Dendritic cell treated with granulocyte-macrophage colony-stimulating factor and Interleukin-4, amounts not matched to agents 40 ng/mL and 50 ng/mL, for 4 days (primary cell): Measurements from ENCODE around the gene CARTPT.

Experiments
- H3K27ac Mint-ChIP-seq: one replicate; pipeline ENCODE4 v1.8.0; 2022; ENCODE audit warnings: mild to moderate bottlenecking, mixed read lengths
- H3K27me3 Mint-ChIP-seq: one replicate; pipeline ENCODE4 v1.8.0; 2022; ENCODE audit warnings: mild to moderate bottlenecking, mixed read lengths
- H3K36me3 Mint-ChIP-seq: one replicate; pipeline ENCODE4 v1.8.0; 2022; ENCODE audit warnings: low read depth, mixed read lengths
- H3K4me1 Mint-ChIP-seq: one replicate; pipeline ENCODE4 v1.8.0; 2022; ENCODE audit warnings: low read depth, mixed read lengths
- H3K4me3 Mint-ChIP-seq: one replicate; pipeline ENCODE4 v1.8.0; 2022; ENCODE audit warnings: mild to moderate bottlenecking, moderate library complexity, mixed read lengths
- H3K9me3 Mint-ChIP-seq: one replicate; pipeline ENCODE4 v1.8.0; 2022; ENCODE audit warnings: mixed read lengths
- intact Hi-C: fragments of 100-400 bp; cut with micrococcal nuclease; formaldehyde crosslinking; loops from one replicate; pipeline ENCODE4 v1.15.0; 2022

CARTPT gene

DNA sequence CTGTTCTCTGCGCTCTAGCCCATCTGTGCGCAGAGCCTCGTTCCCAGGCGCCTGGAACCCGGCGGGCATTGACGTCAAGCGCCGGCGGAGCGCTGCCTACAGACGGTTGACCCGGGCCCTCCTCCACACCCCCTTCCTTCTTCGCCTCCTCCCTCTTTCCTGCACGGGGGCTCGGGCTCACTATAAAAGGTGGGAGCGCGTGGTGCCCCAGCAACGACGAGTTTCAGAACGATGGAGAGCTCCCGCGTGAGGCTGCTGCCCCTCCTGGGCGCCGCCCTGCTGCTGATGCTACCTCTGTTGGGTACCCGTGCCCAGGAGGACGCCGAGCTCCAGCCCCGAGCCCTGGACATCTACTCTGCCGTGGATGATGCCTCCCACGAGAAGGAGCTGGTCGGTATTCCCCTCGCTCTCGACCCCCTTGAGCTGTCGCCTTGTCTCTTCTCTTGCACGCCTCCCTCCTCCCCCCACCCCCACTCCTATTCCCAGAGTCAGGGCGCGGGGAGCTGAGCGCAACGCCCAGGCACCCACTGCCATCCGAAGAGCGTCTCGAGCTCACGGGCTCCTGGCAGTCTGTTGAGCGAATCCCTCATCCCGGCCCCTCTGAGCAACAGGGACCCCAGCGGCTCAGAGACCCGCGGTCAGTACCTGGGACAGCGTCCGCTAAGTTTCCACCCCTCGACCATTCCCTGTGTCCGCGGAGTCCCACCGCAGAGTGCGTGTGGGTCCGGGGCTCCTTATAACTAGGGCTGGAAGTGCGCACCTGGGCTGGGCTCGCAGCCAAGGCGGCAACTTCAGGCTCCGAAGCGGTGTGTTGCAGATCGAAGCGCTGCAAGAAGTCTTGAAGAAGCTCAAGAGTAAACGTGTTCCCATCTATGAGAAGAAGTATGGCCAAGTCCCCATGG, at the start of gene CARTPT:
Gene CARTPT, plus strand, starts transcription at position 213 of the 902 bp plus-strand sequence. Its CDS starts 19 bp downstream, at position 232.
- Mint-ChIP-seq H3K27me3 (peaks cover 51% of the 10 kb centered on the region), H3K4me1 (no peaks in the 10 kb centered on the region), H3K4me3 (no peak within 1 kb of the TSS), H3K9me3 (no peaks in the 10 kb centered on the region), H3K36me3 (no peaks in the 10 kb centered on the region), H3K27ac (no peak within 1 kb of the TSS)
- intact Hi-C loops = no loop called here

DNA sequence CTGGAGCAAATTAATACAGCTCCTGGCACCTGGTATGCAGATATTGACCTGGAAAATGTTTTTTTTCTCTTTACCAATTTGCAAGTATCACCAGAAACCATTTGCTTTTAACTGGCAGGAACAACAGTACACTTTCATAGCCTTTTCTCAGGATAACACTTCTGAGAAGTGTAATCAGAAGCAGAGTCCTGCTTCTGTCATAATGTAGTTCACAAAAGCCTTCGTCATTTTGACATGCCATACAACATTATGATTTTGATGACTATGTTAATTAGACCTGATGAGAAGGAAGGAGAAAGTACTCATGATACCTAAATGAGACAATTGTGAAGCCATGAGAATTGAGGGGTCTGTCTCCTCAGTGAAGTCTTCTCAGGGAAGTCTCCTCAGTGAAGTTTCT, 41.1 kb upstream of the CARTPT start:
- peaks cover 9% of the 10 kb centered on the region for H3K9me3 Mint-ChIP-seq
- H3K27me3 Mint-ChIP-seq = peaks cover 2% of the 10 kb centered on the region
- H3K36me3 Mint-ChIP-seq = no peaks in the 10 kb centered on the region
- no peak overlapping the region for H3K27ac Mint-ChIP-seq
- intact Hi-C loops = no loop called here
- H3K4me3 Mint-ChIP-seq = no peak overlapping the region
- no peaks in the 10 kb centered on the region for H3K4me1 Mint-ChIP-seq

GRCh38 chr5:71679714-71680113, 39.4 kb upstream of the CARTPT start:
- Mint-ChIP-seq H3K36me3 (no peaks in the 10 kb centered on the region), H3K27me3 (no peaks in the 10 kb centered on the region), H3K4me1 (no peaks in the 10 kb centered on the region), H3K4me3 (no peak overlapping the region), H3K9me3 (peaks cover 24% of the 10 kb centered on the region), H3K27ac (no peak overlapping the region)
- intact Hi-C loops = no loop called here

DNA sequence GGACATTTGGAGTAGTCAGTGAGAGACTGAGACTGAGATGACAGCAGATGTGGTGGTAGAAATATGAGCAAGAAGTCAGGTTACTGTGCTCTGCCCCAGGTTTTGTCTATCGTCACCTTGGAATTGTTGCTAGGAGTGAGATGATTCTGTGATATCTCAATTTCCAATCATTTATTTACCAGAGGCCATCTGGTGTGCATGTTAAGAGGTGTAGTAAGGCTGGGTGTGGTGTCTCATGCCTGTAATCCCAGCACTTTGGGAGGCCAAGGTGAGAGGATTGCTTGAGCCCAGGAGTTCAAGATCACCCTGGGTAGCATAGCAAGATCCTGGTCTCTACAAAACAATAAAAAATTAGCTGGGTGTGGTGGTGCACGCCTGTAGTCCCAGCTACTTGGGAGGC, 38.6 kb upstream of the CARTPT start:
- intact Hi-C loops = no loop called here
- H3K36me3 Mint-ChIP-seq = no peaks in the 10 kb centered on the region
- no peaks in the 10 kb centered on the region for H3K27me3 Mint-ChIP-seq
- no peak overlapping the region for H3K4me3 Mint-ChIP-seq
- no peaks in the 10 kb centered on the region for H3K4me1 Mint-ChIP-seq
- H3K9me3 Mint-ChIP-seq = peaks cover 25% of the 10 kb centered on the region
- no peak overlapping the region for H3K27ac Mint-ChIP-seq

DNA sequence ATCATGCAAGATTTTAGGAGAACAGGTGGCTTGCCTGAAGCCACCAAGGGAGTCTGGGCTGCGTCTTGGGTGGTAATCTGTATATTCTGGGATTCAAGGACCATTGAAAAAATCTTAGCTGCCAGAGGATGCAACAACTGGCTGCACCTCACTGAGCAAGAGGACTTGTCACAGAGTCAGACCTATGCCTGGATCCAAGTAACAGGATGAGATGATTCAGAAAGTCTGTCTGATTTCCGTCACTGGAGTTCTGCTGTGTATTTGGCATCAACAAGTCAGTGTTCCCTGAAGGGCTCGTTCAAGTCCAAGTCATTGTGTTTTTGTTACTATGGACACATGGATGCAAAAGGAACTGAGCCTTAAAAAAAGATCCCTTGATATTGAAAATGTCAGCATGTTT, 37.8 kb upstream of the CARTPT start:
- intact Hi-C loops = no loop called here

DNA sequence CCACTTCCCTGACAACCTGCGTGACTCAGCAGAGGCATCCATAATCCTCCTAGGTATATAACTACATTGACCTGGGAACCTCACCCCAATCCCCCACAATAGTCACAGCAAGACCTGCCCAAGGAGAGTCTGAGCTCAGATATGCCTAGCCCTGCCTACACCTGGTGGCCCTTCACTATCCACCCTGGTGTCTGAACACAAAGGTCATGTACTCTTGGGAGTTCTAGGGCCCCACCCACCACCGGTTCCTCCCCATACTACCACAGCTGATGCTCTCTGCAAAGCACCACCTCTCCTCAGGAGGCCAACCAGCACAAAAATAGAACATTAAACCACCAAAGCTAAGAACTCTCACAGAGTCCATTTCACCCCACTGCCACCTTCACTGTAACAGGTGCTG, 34.8 kb upstream of the CARTPT start:
- H3K36me3 Mint-ChIP-seq = no peaks in the 10 kb centered on the region
- H3K9me3 Mint-ChIP-seq = peaks cover 30% of the 10 kb centered on the region
- H3K4me1 Mint-ChIP-seq = no peaks in the 10 kb centered on the region
- intact Hi-C loops = no loop called here
- H3K27me3 Mint-ChIP-seq = peaks cover 7% of the 10 kb centered on the region
- no peak overlapping the region for H3K4me3 Mint-ChIP-seq
- no peak overlapping the region for H3K27ac Mint-ChIP-seq

More for the DNA sequence above, 37.8 kb upstream of the CARTPT start:
- Mint-ChIP-seq H3K27ac (no peak overlapping the region), H3K27me3 (peaks cover 2% of the 10 kb centered on the region), H3K9me3 (peaks cover 30% of the 10 kb centered on the region), H3K36me3 (no peaks in the 10 kb centered on the region), H3K4me1 (no peaks in the 10 kb centered on the region), H3K4me3 (no peak overlapping the region)

- Mint-ChIP-seq H3K27me3 (peaks cover 13% of the 10 kb centered on the region), H3K4me3 (no peak overlapping the region), H3K4me1 (peaks cover 6% of the 10 kb centered on the region), H3K27ac (no peak overlapping the region), H3K36me3 (no peaks in the 10 kb centered on the region), H3K9me3 (peaks cover 12% of the 10 kb centered on the region)
- intact Hi-C loops = no loop called here
Measured at GRCh38 chr5:71693828-71694427, 25.1 kb upstream of the CARTPT start.

GRCh38 chr5:71695071-71695470, 24.0 kb upstream of the CARTPT start:
- Mint-ChIP-seq H3K36me3 (no peaks in the 10 kb centered on the region), H3K4me3 (no peak overlapping the region), H3K27ac (no peak overlapping the region), H3K27me3 (peaks cover 13% of the 10 kb centered on the region), H3K4me1 (peaks cover 6% of the 10 kb centered on the region), H3K9me3 (peaks cover 12% of the 10 kb centered on the region)
- intact Hi-C loops = no loop called here

GRCh38 chr5:71695595-71695994, 23.5 kb upstream of the CARTPT start:
- no peak overlapping the region for H3K27ac Mint-ChIP-seq
- H3K4me1 Mint-ChIP-seq = peaks cover 6% of the 10 kb centered on the region
- peaks cover 13% of the 10 kb centered on the region for H3K27me3 Mint-ChIP-seq
- no peaks in the 10 kb centered on the region for H3K36me3 Mint-ChIP-seq
- intact Hi-C loops = no loop called here
- H3K4me3 Mint-ChIP-seq = no peak overlapping the region
- peaks cover 12% of the 10 kb centered on the region for H3K9me3 Mint-ChIP-seq

- Mint-ChIP-seq H3K27ac (no peak overlapping the region), H3K36me3 (no peaks in the 10 kb centered on the region), H3K9me3 (peaks cover 12% of the 10 kb centered on the region), H3K27me3 (peaks cover 10% of the 10 kb centered on the region), H3K4me1 (peaks cover 6% of the 10 kb centered on the region), H3K4me3 (no peak overlapping the region)
- intact Hi-C loops = no loop called here
Measured at GRCh38 chr5:71697967-71698366, 21.1 kb upstream of the CARTPT start.

DNA sequence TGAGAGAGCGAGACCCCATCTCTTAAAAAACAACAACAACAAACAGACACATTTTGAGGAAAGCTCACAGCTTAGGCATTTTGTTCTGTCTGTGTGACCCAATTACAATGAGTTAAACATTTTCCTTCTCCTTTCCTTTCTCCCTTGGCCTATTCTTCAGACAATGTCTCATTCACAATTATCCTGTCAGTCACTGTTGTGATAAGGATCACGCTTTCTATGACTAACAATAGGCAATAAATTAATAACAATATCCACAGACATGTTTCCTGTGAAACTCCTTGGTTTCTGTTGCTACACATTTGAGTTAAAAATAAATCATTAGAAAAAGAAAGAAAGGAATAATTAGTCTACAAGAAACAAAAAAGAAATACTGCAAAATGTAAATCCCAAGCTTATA, 19.8 kb upstream of the CARTPT start:
- Mint-ChIP-seq H3K4me3 (no peak overlapping the region), H3K36me3 (no peaks in the 10 kb centered on the region), H3K4me1 (peaks cover 6% of the 10 kb centered on the region), H3K9me3 (peaks cover 12% of the 10 kb centered on the region), H3K27ac (no peak overlapping the region), H3K27me3 (peaks cover 5% of the 10 kb centered on the region)
- intact Hi-C loops = no loop called here

DNA sequence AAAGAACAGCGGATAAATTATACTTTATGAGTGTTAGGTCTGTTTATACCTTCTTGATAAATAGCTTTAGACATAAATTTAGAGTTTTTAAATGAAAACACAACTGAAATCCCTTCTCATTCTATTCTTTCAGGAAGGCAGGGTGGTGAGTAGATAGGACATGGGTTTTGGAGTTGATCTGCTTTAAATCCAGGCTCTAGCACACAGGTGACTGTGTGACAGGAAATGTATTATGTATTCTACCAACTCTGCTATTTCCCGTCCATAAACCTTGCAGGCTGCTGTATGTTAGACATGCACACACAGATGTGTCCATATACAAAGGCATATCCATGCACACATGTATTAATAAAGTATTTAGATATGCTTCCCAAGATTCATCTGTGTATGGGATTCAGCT, 19.3 kb upstream of the CARTPT start:
- Mint-ChIP-seq H3K27ac (no peak overlapping the region), H3K36me3 (no peaks in the 10 kb centered on the region), H3K4me3 (no peak overlapping the region), H3K27me3 (peaks cover 5% of the 10 kb centered on the region), H3K4me1 (peaks cover 6% of the 10 kb centered on the region), H3K9me3 (peaks cover 12% of the 10 kb centered on the region)
- intact Hi-C loops = no loop called here

GRCh38 chr5:71700803-71701202, 18.3 kb upstream of the CARTPT start:
- Mint-ChIP-seq H3K36me3 (no peaks in the 10 kb centered on the region), H3K9me3 (peaks cover 12% of the 10 kb centered on the region), H3K4me1 (peaks cover 6% of the 10 kb centered on the region), H3K27ac (no peak overlapping the region), H3K4me3 (no peak overlapping the region), H3K27me3 (peaks cover 5% of the 10 kb centered on the region)
- intact Hi-C loops = no loop called here

DNA sequence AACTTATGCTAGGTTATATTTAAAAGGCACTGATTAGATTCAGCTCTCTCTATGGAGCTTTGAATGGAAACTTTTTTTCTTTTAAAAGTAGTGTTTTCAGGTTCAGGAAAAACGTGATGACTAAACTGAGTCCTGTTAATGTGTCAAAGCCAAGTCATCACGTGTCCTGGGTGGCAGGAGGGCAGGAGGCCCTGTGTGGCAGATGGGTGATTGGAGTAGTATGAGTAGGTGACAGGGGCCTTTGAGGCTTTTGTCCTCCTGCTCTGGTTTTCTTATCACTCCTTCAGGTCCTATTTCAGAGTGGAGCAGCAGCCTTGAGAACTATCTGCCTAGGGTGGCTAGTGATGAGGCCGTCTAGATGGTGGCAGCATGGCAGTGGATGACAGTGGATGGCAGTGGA, 17.7 kb upstream of the CARTPT start:
- H3K4me3 Mint-ChIP-seq = no peak overlapping the region
- peaks cover 6% of the 10 kb centered on the region for H3K4me1 Mint-ChIP-seq
- no peaks in the 10 kb centered on the region for H3K36me3 Mint-ChIP-seq
- H3K9me3 Mint-ChIP-seq = peaks cover 12% of the 10 kb centered on the region
- intact Hi-C loops = no loop called here
- H3K27ac Mint-ChIP-seq = no peak overlapping the region
- peaks cover 6% of the 10 kb centered on the region for H3K27me3 Mint-ChIP-seq
